WI38 (cell line): ENCODE results near the gene GLCCI1.
"Not testable (repeated sequence)": the region's sequence is repeated elsewhere in the genome, so short reads cannot be mapped to it uniquely, and the experiment has no call there.

Source experiments
- H3K4me3 ChIP-seq: 2 replicates; pipeline ENCODE4 v1.5.1; 2011; ENCODE audit warnings: low read depth, mild to moderate bottlenecking, control low read depth, low read length
- CTCF ChIP-seq: IDR thresholded peaks from 2 replicates; pipeline ENCODE4 v1.5.1; 2012; ENCODE audit warnings: low read depth, mild to moderate bottlenecking, control low read depth, low read length

Gene GLCCI1

GRCh38 chr7:8089036-8089780 lies 120.6 kb downstream of the GLCCI1 start:
- no peak overlapping the region for H3K4me3 ChIP-seq
- TF ChIP-seq CTCF = no peak

- H3K4me3 ChIP-seq = no peak overlapping the region
Measured at GRCh38 chr7:8092140-8092539, 123.5 kb downstream of the GLCCI1 start.

GRCh38 chr7:8094164-8095140 lies 125.9 kb downstream of the GLCCI1 start:
- no peak for TF ChIP-seq CTCF
- no peak overlapping the region for H3K4me3 ChIP-seq

More at GRCh38 chr7:8092140-8092539, 123.5 kb downstream of the GLCCI1 start:
- TF ChIP-seq CTCF = no peak

- H3K4me3 ChIP-seq = not testable (repeated sequence)
Measured at GRCh38 chr7:8101292-8101691, 132.7 kb downstream of the GLCCI1 start.

- no peak overlapping the region for H3K4me3 ChIP-seq
- TF ChIP-seq CTCF = no peak
Measured at GRCh38 chr7:8103282-8103681, 134.7 kb downstream of the GLCCI1 start.

- no peak for TF ChIP-seq CTCF
- no peak overlapping the region for H3K4me3 ChIP-seq
Measured at GRCh38 chr7:8105449-8106095, 137.0 kb downstream of the GLCCI1 start.

- no peak overlapping the region for H3K4me3 ChIP-seq
- no peak for TF ChIP-seq CTCF
Measured at GRCh38 chr7:8109196-8110022, 140.8 kb downstream of the GLCCI1 start.
